Skin of body (tissue), 2 donors: ENCODE measurements around the gene SEC14L5. TPM values are rescaled to one million over a fixed set of nuclear protein-coding genes. Genes with fewer than 3 reads are reported as not detected.

Experiments used
- DNase-seq: peaks from one replicate; lab custom pipeline; 2025; lab: John Stamatoyannopoulos, UW
- total RNA-seq: library from RNA; depleted of rRNA; stranded (reverse); fragments of >200 nt; gene quantifications from one replicate; pipeline ENCODE4 v1.2.3, GENCODE V29; 2014

SEC14L5 gene
- total RNA-seq, 1 donor from 2014 or later = 0.49 TPM

DNA sequence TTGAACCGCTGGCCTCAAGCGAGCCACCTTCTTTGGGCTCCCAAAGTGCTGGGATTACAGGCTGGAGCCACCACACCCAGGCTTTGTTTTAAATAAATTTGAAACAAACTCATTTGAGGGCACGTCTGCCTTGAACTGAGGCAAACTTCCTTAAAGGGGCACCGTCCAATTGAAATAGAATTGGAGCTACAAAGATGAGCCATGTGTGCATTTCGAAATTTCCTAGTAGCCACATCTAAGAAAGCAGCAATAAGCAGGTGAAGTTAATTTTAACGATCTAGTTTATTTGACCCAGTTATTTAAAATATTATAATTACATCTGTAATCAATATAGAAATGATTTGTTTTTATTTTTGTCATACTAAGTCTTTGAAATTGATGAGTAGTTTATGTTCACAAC, 108.4 kb downstream of the SEC14L5 start:
- no peak for DNase-seq

Other genes starting within 250 kb of the SEC14L5 start
- 16.9 TPM for gene ANKS3, start 224.1 kb upstream of the SEC14L5 start, total RNA-seq
- gene DNAAF8, start 223.8 kb upstream of the SEC14L5 start, total RNA-seq = 0.59 TPM
- 5.5 TPM for gene ZNF500, start 191.2 kb upstream of the SEC14L5 start, total RNA-seq
- gene SEPTIN12, start 170.0 kb upstream of the SEC14L5 start, total RNA-seq = not detected
- gene SMIM22, start 163.0 kb upstream of the SEC14L5 start, total RNA-seq = 1.3 TPM
- 5.3 TPM for gene ROGDI, start 155.7 kb upstream of the SEC14L5 start, total RNA-seq
- gene GLYR1, start 111.0 kb upstream of the SEC14L5 start, total RNA-seq = 35.1 TPM
- 23.5 TPM for gene UBN1, start 110.8 kb upstream of the SEC14L5 start, total RNA-seq
- gene PPL, start 21.2 kb upstream of the SEC14L5 start, total RNA-seq = 69.8 TPM
- gene NAGPA, start 75.6 kb downstream of the SEC14L5 start, total RNA-seq = 4.0 TPM
- gene C16orf89, start 107.6 kb downstream of the SEC14L5 start, total RNA-seq = 2.0 TPM
- gene ALG1, start 113.5 kb downstream of the SEC14L5 start, total RNA-seq = 10.0 TPM
- 3.6 TPM for gene EEF2KMT, start 139.5 kb downstream of the SEC14L5 start, total RNA-seq